Measurements from ENCODE around the gene NCAPD2.
A peak's percentile ranks its signal among the peaks of the same experiment; 100 is the strongest.

Gene NCAPD2

GRCh38 chr12:6493497-6494257 lies at the start of gene NCAPD2:
Gene NCAPD2 (plus strand): TSS chr12:6494102. CDS start chr12:6495099, 997 bp downstream.
- peak; percentile 89 for DNase-seq

- DNase-seq, result no peak
Measured at GRCh38 chr12:6444704-6445688, 48.9 kb upstream of the NCAPD2 start, which contains the start of gene CD27. Gene CD27 (plus strand): TSS chr12:6444955. CDS start chr12:6445096, 141 bp downstream.

GRCh38 chr12:6450091-6450868 lies 43.6 kb upstream of the NCAPD2 start:
- no peak for DNase-seq

GRCh38 chr12:6450869-6451347 lies 43.0 kb upstream of the NCAPD2 start:
- DNase-seq, result no peak

- DNase-seq, result no peak
Measured at GRCh38 chr12:6451348-6452244, 42.3 kb upstream of the NCAPD2 start, which contains the start of gene TAPBPL. Gene TAPBPL (plus strand): TSS chr12:6452042. CDS start chr12:6452249, 207 bp downstream.

- DNase-seq, result no peak
Measured at GRCh38 chr12:6452245-6452943, 41.5 kb upstream of the NCAPD2 start.

- DNase-seq, result no peak
Measured at GRCh38 chr12:6452944-6453630, 40.8 kb upstream of the NCAPD2 start.

GRCh38 chr12:6457220-6457945 lies 36.5 kb upstream of the NCAPD2 start:
- DNase-seq, result no peak

GRCh38 chr12:6458281-6459003 lies 35.5 kb upstream of the NCAPD2 start:
- DNase-seq, result no peak

- DNase-seq, result no peak
Measured at GRCh38 chr12:6459004-6459337, 34.9 kb upstream of the NCAPD2 start.

GRCh38 chr12:6460751-6461371 lies 33.0 kb upstream of the NCAPD2 start:
- DNase-seq, result no peak

GRCh38 chr12:6461401-6462233 lies 32.3 kb upstream of the NCAPD2 start:
- no peak for DNase-seq

GRCh38 chr12:6462234-6462995 lies 31.5 kb upstream of the NCAPD2 start:
- DNase-seq, result no peak

GRCh38 chr12:6463216-6463615 lies 30.7 kb upstream of the NCAPD2 start:
- no peak for DNase-seq

GRCh38 chr12:6463858-6464257 lies 30.0 kb upstream of the NCAPD2 start:
- no peak for DNase-seq

GRCh38 chr12:6464531-6464930 lies 29.4 kb upstream of the NCAPD2 start:
- DNase-seq, result no peak
